GM12878 (cell line): ENCODE data around the gene MXRA8. TPM values are rescaled to one million over a fixed set of nuclear protein-coding genes. Genes with fewer than 3 reads are reported as not detected.

ENCODE experiments used
- ATAC-seq: fragments of 200-7000 bp; cut with Tn5 transposase; 3 replicates; pipeline ENCODE4 v1.9.1; 2020; ENCODE audit warnings: mild to moderate bottlenecking, moderate library complexity
- BruUV-seq: library from RNA; stranded (reverse); fragments of 400-500 nt; replicated peaks from 2 replicates; lab custom pipeline; 2021; lab: Mats Ljungman, UMichigan
- CTCF ChIA-PET: fragments of 300-600 bp; sonication (Branson Sonifier 250); formaldehyde crosslinking; extraction: SDS; loops from one replicate; lab custom pipeline; 2021; ENCODE audit warnings: inconsistent platforms; lab: Yijun Ruan, JAX
- POLR2A ChIA-PET: fragments of 350-600 bp; formaldehyde crosslinking; extraction: SDS; loops from one replicate; lab custom pipeline; 2021; ENCODE audit warnings: inconsistent platforms; lab: Charles Lee
- RAD21 ChIA-PET: fragments of 300-600 bp; sonication (Branson Sonifier 250); formaldehyde crosslinking; loops from one replicate; lab custom pipeline; 2023; ENCODE audit warnings: antibody characterized with exemption; ENCODE audit not compliant: unreplicated experiment; lab: Charles Lee
- SMC1A ChIA-PET: fragments of 300-600 bp; sonication (Branson Sonifier 250); formaldehyde crosslinking; loops from one replicate; lab custom pipeline; 2023; ENCODE audit not compliant: unreplicated experiment, uncharacterized antibody; lab: Charles Lee
- DNase-seq: peaks from one replicate; pipeline ENCODE4 v3.0.0-alpha.2; 2011; ENCODE audit warnings: low read depth, low spot score
- FAIRE-seq: peaks from 3 replicates; lab custom pipeline; 2011; peaks lifted over from hg19 to GRCh38; lab: Jason Lieb, UNC
- H2AFZ ChIP-seq: 2 replicates; pipeline ENCODE4 v1.6.0; 2011; ENCODE audit warnings: low read depth, low read length, control low read depth; ENCODE audit not compliant: control insufficient read depth
- H3K27ac ChIP-seq: 2 replicates; pipeline ENCODE4 v1.5.1; 2011; ENCODE audit warnings: control low read depth; ENCODE audit not compliant: control insufficient read depth, insufficient read depth
- H3K27me3 ChIP-seq, 2 experiments: replicated peaks in 1 of 2; 2 replicates each; pipeline versions ENCODE4 v1.6.0 to v1.6.1; 2011; ENCODE audit warnings: low read length in 1 of 2; ENCODE audit not compliant: control insufficient read depth in 2 of 2, insufficient read depth in 2 of 2
- H3K36me3 ChIP-seq, 2 experiments: 2 replicates each; pipeline ENCODE4 v1.5.1; 2011; ENCODE audit warnings: low read length in 1 of 2; ENCODE audit not compliant: control insufficient read depth in 2 of 2, insufficient read depth in 2 of 2
- H3K4me1 ChIP-seq: 2 replicates; pipeline ENCODE4 v1.6.1; 2011; ENCODE audit warnings: mild to moderate bottlenecking, low read length, moderate library complexity, mixed read lengths; ENCODE audit not compliant: control insufficient read depth, insufficient read depth
- H3K4me2 ChIP-seq: 2 replicates; pipeline ENCODE4 v1.6.0; 2011; ENCODE audit warnings: control low read depth; ENCODE audit not compliant: control insufficient read depth, insufficient read depth
- H3K4me3 ChIP-seq: fragments of 200-600 bp; sonication (generic); 2 replicates; pipeline ENCODE4 v1.5.1; 2016
- H3K79me2 ChIP-seq: 2 replicates; pipeline ENCODE4 v1.6.0; 2011; ENCODE audit warnings: low read length; ENCODE audit not compliant: control insufficient read depth, insufficient read depth
- H3K9ac ChIP-seq: 2 replicates; pipeline ENCODE4 v1.8.0; 2011; ENCODE audit warnings: low read length, control low read depth, mixed read lengths; ENCODE audit not compliant: control insufficient read depth, insufficient read depth
- H3K9me3 ChIP-seq: replicated peaks from 3 replicates; pipeline ENCODE4 v1.5.1; 2011; ENCODE audit warnings: mild to moderate bottlenecking, low read length; ENCODE audit not compliant: control insufficient read depth, insufficient read depth
- H4K20me1 ChIP-seq: 2 replicates; pipeline ENCODE4 v1.6.0; 2011; ENCODE audit not compliant: control insufficient read depth, insufficient read depth
- BMI1 ChIP-seq: fragments of 450-650 bp; IDR thresholded peaks from 2 replicates; pipeline ENCODE4 v1.6.1; 2016; ENCODE audit warnings: mild to moderate bottlenecking, moderate library complexity, borderline replicate concordance
- CHD2 ChIP-seq: IDR thresholded peaks from 2 replicates; pipeline ENCODE4 v1.6.1; 2011; ENCODE audit warnings: low read depth, low read length, improper control_type of control experiment, borderline replicate concordance
- FOXK2 ChIP-seq: fragments of 450-650 bp; IDR thresholded peaks from 2 replicates; pipeline ENCODE4 v1.6.1; 2017; ENCODE audit warnings: mild to moderate bottlenecking, moderate library complexity
- HDAC2 ChIP-seq: fragments of 200-600 bp; sonication (generic); IDR thresholded peaks from 2 replicates; pipeline ENCODE4 v1.6.1; 2017
- WGBS: methylation state at CpG from one replicate; pipeline ENCODE4 v1.1.6; 2016; ENCODE audit warnings: low lambda C conversion rate; ENCODE audit not compliant: insufficient replicate concordance, insufficient coverage; ENCODE audit errors: missing lambda C conversion rate; 5-methylcytosine and 5-hydroxymethylcytosine counted together
- in situ Hi-C: fragments of 300-500 bp; cut with MboI; formaldehyde crosslinking; loops from 9 replicates; pipeline ENCODE4 v1.14.3; 2018; ENCODE audit warnings: mixed read lengths
- intact Hi-C: fragments of 100-400 bp; cut with micrococcal nuclease; formaldehyde crosslinking; loops from one replicate; pipeline ENCODE4 v1.14.2; 2022; ENCODE audit not compliant: unreplicated experiment
- polyA plus RNA-seq, 11 experiments: library from polyadenylated mRNA; depleted of rRNA in 4 of 11; unstranded in 6 of 11; stranded (reverse) in 5 of 11; fragments of >200 nt; fragmentation: Nextera tagmentation in 4 of 11; fragmentation: Illumina TruSeq in 1 of 11; extraction: Ambion mirVana in 4 of 11; extraction: Trizol in 1 of 11; gene quantifications; 1 replicate in 1 of 11; 2 replicates in 10 of 11; pipeline versions ENCODE4 v1.2.1 to v1.2.3, GENCODE V29; 2011 to 2016; ENCODE audit warnings: inconsistent platforms in 2 of 11, missing spikeins in 2 of 11, low read depth in 1 of 11
- total RNA-seq, 4 experiments: library from RNA; depleted of rRNA in 3 of 4; stranded (reverse); fragments of >200 nt in 3 of 4; fragmentation: Illumina TruSeq in 1 of 4; extraction: Trizol in 1 of 4; gene quantifications; 2 replicates each; pipeline versions ENCODE4 v1.2.1 to v1.2.3, GENCODE V29; 2013 to 2021
- TF ChIP-seq, protein P1 (sequence below): fragments of 450-650 bp; IDR thresholded peaks from 2 replicates; pipeline ENCODE4 v1.6.1; 2017; ENCODE audit warnings: mild to moderate bottlenecking
- TF ChIP-seq, protein P2 (sequence below): fragments of 450-650 bp; IDR thresholded peaks from 2 replicates; pipeline ENCODE4 v1.6.1; 2017; ENCODE audit warnings: mild to moderate bottlenecking, low read depth, inconsistent platforms; ENCODE audit not compliant: poor library complexity, severe bottlenecking

MXRA8 gene
- total and polyA plus RNA-seq, 10 of the 15 experiments (the other 5 are each of a cell fraction or from before 2014, with no cell fraction given) = 0.11 to 0.54 (median 0.21) TPM; not detected in 6

DNA sequence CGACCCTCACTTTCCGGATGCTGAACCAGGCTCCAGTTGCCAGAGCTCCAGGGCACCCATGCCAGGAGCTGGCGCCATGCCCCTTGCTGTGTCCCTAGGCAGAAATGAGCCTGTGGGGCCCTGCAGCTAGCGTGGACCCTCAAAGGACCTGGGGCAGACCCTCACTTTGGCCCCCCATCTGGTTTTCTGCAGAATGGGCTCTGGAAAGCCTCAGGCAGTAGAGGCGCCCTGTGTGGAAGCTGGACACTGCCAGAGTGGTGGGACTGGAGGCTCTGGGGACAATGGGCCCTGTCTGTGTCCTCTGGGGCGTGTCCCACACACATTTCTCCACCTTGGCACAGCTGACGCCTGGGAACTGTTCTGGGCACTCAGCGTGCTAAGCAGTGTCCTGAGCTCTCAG, 22.9 kb upstream of the MXRA8 start:
- no peak for FAIRE-seq
- peaks cover 2% of the 10 kb centered on the region; the same call in 1 of the 2 replicates for H3K79me2 ChIP-seq
- H3K9ac ChIP-seq = no peak overlapping the region
- BruUV-seq = no TSS peak
- H3K36me3 ChIP-seq = peaks cover 7 to 16% of the 10 kb centered on the region in 2 experiments
- no peak for ATAC-seq
- ChIA-PET SMC1A (no interaction called here), POLR2A (interaction anchor here (1.0 kb wide), 1 partner anchor 19 kb away, joined by 3 read pairs; no protein-coding TSS in a partner anchor), RAD21 (no interaction called here), CTCF (no interaction called here)
- 57% methylated on average over 6 of the region's 8 CpGs for WGBS
- H3K27ac ChIP-seq = no peak overlapping the region
- intact Hi-C loops (no loop called here), in situ Hi-C loops (no loop called here)
- DNase-seq = no peak
- H3K9me3 ChIP-seq = no peaks in the 10 kb centered on the region
- H3K4me2 ChIP-seq = no peak overlapping the region
- no peak overlapping the region for H3K4me3 ChIP-seq
- no peaks in the 10 kb centered on the region for H4K20me1 ChIP-seq
- H2AFZ ChIP-seq = no peak overlapping the region
- TF ChIP-seq, protein P1, sequence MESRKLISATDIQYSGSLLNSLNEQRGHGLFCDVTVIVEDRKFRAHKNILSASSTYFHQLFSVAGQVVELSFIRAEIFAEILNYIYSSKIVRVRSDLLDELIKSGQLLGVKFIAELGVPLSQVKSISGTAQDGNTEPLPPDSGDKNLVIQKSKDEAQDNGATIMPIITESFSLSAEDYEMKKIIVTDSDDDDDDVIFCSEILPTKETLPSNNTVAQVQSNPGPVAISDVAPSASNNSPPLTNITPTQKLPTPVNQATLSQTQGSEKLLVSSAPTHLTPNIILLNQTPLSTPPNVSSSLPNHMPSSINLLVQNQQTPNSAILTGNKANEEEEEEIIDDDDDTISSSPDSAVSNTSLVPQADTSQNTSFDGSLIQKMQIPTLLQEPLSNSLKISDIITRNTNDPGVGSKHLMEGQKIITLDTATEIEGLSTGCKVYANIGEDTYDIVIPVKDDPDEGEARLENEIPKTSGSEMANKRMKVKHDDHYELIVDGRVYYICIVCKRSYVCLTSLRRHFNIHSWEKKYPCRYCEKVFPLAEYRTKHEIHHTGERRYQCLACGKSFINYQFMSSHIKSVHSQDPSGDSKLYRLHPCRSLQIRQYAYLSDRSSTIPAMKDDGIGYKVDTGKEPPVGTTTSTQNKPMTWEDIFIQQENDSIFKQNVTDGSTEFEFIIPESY = no peak
- TF ChIP-seq BMI1 = no peak
- TF ChIP-seq, protein P2, sequence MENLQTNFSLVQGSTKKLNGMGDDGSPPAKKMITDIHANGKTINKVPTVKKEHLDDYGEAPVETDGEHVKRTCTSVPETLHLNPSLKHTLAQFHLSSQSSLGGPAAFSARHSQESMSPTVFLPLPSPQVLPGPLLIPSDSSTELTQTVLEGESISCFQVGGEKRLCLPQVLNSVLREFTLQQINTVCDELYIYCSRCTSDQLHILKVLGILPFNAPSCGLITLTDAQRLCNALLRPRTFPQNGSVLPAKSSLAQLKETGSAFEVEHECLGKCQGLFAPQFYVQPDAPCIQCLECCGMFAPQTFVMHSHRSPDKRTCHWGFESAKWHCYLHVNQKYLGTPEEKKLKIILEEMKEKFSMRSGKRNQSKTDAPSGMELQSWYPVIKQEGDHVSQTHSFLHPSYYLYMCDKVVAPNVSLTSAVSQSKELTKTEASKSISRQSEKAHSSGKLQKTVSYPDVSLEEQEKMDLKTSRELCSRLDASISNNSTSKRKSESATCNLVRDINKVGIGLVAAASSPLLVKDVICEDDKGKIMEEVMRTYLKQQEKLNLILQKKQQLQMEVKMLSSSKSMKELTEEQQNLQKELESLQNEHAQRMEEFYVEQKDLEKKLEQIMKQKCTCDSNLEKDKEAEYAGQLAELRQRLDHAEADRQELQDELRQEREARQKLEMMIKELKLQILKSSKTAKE = no peak
- TF ChIP-seq CHD2 = no peak
- no peak for TF ChIP-seq FOXK2
- no peak for TF ChIP-seq HDAC2
- no peaks in the 10 kb centered on the region for H3K27me3 ChIP-seq
- H3K4me1 ChIP-seq = no peaks in the 10 kb centered on the region
